Thyroid gland (tissue), 4 donors: ENCODE results near the gene MDGA2. TPM values are rescaled to one million over a fixed set of nuclear protein-coding genes. Genes with fewer than 3 reads are reported as not detected.

Experiments used
- DNase-seq, 2 donors: peaks; one replicate each; pipeline ENCODE4 v3.0.0-alpha.2; 2019
- H3K27ac ChIP-seq, 3 donors: fragments of 200-600 bp; sonication (generic); 1 replicate in 2 of 3; 2 replicates in 1 of 3; pipeline ENCODE4 v1.5.1; 2016 to 2019; ENCODE audit warnings: mild to moderate bottlenecking in 1 of 3, moderate library complexity in 1 of 3
- H3K27me3 ChIP-seq: fragments of 200-600 bp; sonication (generic); one replicate; pipeline ENCODE4 v1.5.1; 2019
- H3K36me3 ChIP-seq, 2 donors: fragments of 200-600 bp; sonication (generic); one replicate each; pipeline ENCODE4 v1.5.1; 2016 to 2019
- H3K4me1 ChIP-seq, 2 donors: fragments of 200-600 bp; sonication (generic); one replicate each; pipeline ENCODE4 v1.5.1; 2017 to 2019
- H3K4me3 ChIP-seq, 3 donors: fragments of 200-600 bp; sonication (generic); replicated peaks in 1 of 3; 1 replicate in 2 of 3; 2 replicates in 1 of 3; pipeline ENCODE4 v1.5.1; 2016; ENCODE audit warnings: mild to moderate bottlenecking in 1 of 3
- H3K9me3 ChIP-seq: fragments of 200-600 bp; sonication (generic); one replicate; pipeline ENCODE4 v1.5.1; 2017
- POLR2A ChIP-seq, 2 donors: fragments of 450-650 bp; IDR thresholded peaks; one replicate each; pipeline ENCODE4 v1.6.1; 2017; ENCODE audit warnings: antibody characterized with exemption in 2 of 2, mild to moderate bottlenecking in 2 of 2, moderate library complexity in 1 of 2
- WGBS, 2 donors: methylation state at CpG; one replicate each; pipeline ENCODE4 v1.1.5; 2017; 5-methylcytosine and 5-hydroxymethylcytosine counted together
- intact Hi-C: fragments of 100-400 bp; cut with DNase I; formaldehyde crosslinking; loops from one replicate; pipeline ENCODE4 v1.15.1; 2023
- total RNA-seq, 4 donors: library from RNA; depleted of rRNA; stranded (reverse); fragments of >200 nt; gene quantifications; one replicate each; pipeline ENCODE4 v1.2.3, GENCODE V29; 2016
- TF ChIP-seq, protein P1 (sequence below), 6 experiments: fragments of 200-600 bp in 3 of 6; fragments of 450-650 bp in 3 of 6; sonication (generic) in 3 of 6; IDR thresholded peaks; one replicate each; pipeline ENCODE4 v1.5.1; 2016 to 2019; ENCODE audit warnings: antibody characterized with exemption in 6 of 6, mild to moderate bottlenecking in 2 of 6, inconsistent platforms in 1 of 6, moderate library complexity in 1 of 6

MDGA2 gene
- total RNA-seq, 4 donors from 2014 or later = not detected

DNA sequence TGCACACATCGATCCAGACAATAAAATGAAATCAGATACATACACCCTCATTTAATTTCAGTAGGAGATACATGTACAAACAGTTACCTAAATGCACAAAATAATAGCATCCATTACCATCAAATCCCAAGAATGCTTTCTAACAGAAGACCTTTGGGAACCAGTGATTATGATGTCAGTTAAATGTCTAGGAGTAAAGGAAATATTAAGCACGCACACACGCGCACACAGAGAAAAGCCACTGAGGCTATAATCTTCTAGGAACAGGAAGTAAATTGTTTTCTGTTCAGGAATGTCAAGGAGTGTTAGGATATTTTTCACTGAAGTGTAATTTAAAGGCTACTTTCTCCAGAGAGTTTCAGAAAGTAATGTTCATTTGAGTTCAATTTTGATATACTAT lies 250.1 kb downstream of the MDGA2 start:
- H3K9me3 ChIP-seq = no peaks in the 10 kb centered on the region
- no peak for TF ChIP-seq POLR2A (IDR thresholded peaks at IDR 0.05)
- TF ChIP-seq, protein P1, sequence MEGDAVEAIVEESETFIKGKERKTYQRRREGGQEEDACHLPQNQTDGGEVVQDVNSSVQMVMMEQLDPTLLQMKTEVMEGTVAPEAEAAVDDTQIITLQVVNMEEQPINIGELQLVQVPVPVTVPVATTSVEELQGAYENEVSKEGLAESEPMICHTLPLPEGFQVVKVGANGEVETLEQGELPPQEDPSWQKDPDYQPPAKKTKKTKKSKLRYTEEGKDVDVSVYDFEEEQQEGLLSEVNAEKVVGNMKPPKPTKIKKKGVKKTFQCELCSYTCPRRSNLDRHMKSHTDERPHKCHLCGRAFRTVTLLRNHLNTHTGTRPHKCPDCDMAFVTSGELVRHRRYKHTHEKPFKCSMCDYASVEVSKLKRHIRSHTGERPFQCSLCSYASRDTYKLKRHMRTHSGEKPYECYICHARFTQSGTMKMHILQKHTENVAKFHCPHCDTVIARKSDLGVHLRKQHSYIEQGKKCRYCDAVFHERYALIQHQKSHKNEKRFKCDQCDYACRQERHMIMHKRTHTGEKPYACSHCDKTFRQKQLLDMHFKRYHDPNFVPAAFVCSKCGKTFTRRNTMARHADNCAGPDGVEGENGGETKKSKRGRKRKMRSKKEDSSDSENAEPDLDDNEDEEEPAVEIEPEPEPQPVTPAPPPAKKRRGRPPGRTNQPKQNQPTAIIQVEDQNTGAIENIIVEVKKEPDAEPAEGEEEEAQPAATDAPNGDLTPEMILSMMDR (IDR thresholded peaks at IDR 0.05) = no peak
- no peaks in the 10 kb centered on the region for H3K4me1 ChIP-seq
- H3K4me3 ChIP-seq = no peak overlapping the region
- H3K36me3 ChIP-seq = no peaks in the 10 kb centered on the region
- intact Hi-C loops = no loop called here
- WGBS, 2 donors = 70 to 73% methylated on average over 4 of the region's 4 CpGs
- H3K27ac ChIP-seq = no peak overlapping the region
- H3K27me3 ChIP-seq = no peaks in the 10 kb centered on the region
- no peak for DNase-seq

DNA sequence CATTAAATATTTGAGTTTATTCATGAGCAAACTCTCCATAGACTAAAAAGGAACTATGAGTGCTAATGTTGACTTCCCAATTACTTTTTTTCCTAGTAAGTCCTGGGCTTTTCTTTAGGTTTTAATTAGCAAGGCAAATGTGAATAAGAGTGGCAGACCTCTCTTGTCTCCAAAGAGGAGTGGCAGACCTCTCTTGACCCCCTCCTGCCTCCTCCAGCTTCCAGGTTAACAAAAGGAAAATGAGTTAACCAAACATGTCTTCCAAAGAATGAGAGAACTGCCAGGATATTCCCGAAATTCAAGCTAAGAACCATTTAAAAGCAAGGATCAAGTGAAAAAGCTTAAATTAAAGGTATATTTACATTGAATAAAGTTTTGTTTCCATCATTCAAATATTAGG lies 253.2 kb downstream of the MDGA2 start:
- no peaks in the 10 kb centered on the region for H3K36me3 ChIP-seq
- 36 to 39% methylated on average over 1 of the region's 1 CpG for WGBS, 2 donors
- no peaks in the 10 kb centered on the region for H3K4me1 ChIP-seq
- intact Hi-C loops = no loop called here
- DNase-seq = no peak
- H3K9me3 ChIP-seq = no peaks in the 10 kb centered on the region
- no peak for TF ChIP-seq POLR2A (IDR thresholded peaks at IDR 0.05)
- TF ChIP-seq, protein P1 (IDR thresholded peaks at IDR 0.05) = no peak
- no peak overlapping the region for H3K4me3 ChIP-seq
- no peaks in the 10 kb centered on the region for H3K27me3 ChIP-seq
- no peak overlapping the region for H3K27ac ChIP-seq

DNA sequence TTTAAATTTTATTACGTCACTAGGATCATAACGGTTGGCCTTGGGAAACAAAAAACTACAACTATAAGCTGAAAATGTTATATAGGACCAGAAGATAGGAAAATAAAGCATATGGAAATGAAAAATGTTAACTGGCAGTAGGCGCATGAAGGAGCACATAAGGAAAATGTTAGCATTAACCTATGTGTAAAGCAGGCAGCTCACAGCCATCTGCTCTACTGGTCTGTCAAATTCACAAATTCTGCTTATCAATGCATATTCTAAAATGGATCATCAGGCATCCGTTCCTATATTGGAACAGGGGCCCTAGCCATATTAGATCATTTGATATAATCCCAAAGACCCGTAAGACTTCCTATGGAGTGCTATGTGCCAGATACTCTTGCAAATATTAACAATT lies 263.9 kb downstream of the MDGA2 start:
- WGBS, 2 donors = 84 to 90% methylated on average over 5 of the region's 5 CpGs
- H3K4me1 ChIP-seq = no peaks in the 10 kb centered on the region
- H3K27ac ChIP-seq = no peak overlapping the region
- no peaks in the 10 kb centered on the region for H3K9me3 ChIP-seq
- H3K36me3 ChIP-seq = no peaks in the 10 kb centered on the region
- no peaks in the 10 kb centered on the region for H3K27me3 ChIP-seq
- TF ChIP-seq, protein P1 (IDR thresholded peaks at IDR 0.05) = no peak
- TF ChIP-seq POLR2A (IDR thresholded peaks at IDR 0.05) = no peak
- intact Hi-C loops = no loop called here
- DNase-seq = no peak
- H3K4me3 ChIP-seq = no peak overlapping the region

DNA sequence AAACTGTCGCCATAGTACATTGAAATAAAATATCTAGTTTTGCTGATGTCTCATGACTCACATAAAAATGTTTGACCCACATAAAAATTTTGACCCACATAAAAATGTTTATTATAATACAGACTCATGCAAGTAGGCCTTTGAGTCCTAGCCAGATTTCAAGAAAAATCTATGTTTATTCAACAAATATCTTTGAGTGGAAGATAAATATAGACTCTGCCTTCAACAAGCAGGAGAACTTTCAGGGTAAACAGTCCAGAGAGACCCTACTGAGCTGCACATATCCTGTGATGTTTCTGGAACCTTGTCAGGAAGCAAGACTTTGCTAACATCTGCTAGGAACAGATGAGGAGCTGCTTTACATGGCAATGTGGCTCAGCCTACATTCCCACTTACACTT lies 283.1 kb downstream of the MDGA2 start:
- Histone ChIP-seq H3K4me1 (no peaks in the 10 kb centered on the region), H3K27ac (no peak overlapping the region), H3K36me3 (no peaks in the 10 kb centered on the region), H3K9me3 (no peaks in the 10 kb centered on the region), H3K4me3 (no peak overlapping the region), H3K27me3 (no peaks in the 10 kb centered on the region)
- TF ChIP-seq, protein P1 (IDR thresholded peaks at IDR 0.05) = no peak
- no peak for TF ChIP-seq POLR2A (IDR thresholded peaks at IDR 0.05)
- no peak for DNase-seq
- intact Hi-C loops = no loop called here
- WGBS, 2 donors = 80 to 89% methylated on average over 1 of the region's 1 CpG

GRCh38 chr14:47390831-47391504 lies 284.4 kb downstream of the MDGA2 start:
- Histone ChIP-seq H3K9me3 (no peaks in the 10 kb centered on the region), H3K4me3 (no peak overlapping the region), H3K36me3 (no peaks in the 10 kb centered on the region), H3K27me3 (no peaks in the 10 kb centered on the region), H3K27ac (no peak overlapping the region), H3K4me1 (no peaks in the 10 kb centered on the region)
- 81 to 82% methylated on average over 5 of the region's 5 CpGs for WGBS, 2 donors
- TF ChIP-seq POLR2A (IDR thresholded peaks at IDR 0.05) = no peak
- TF ChIP-seq, protein P1 (IDR thresholded peaks at IDR 0.05) = no peak
- no peak for DNase-seq
- intact Hi-C loops = no loop called here
